WTC11 (cell line): ENCODE data around the gene PAQR9.

Experiments
- CREM ChIP-seq: sonication (generic); formaldehyde crosslinking; IDR thresholded peaks from 2 replicates; pipeline ENCODE4 v1.8.1; 2022; ENCODE audit warnings: mild to moderate bottlenecking, missing genetic modification reagents, moderate library complexity
- CTCF ChIP-seq: fragments of 200-600 bp; IDR thresholded peaks from 2 replicates; pipeline ENCODE4 v1.8.0; 2022; ENCODE audit warnings: antibody characterized with exemption
- E2F1 ChIP-seq: sonication (generic); formaldehyde crosslinking; IDR thresholded peaks from 2 replicates; pipeline ENCODE4 v1.8.0; 2022; ENCODE audit warnings: mild to moderate bottlenecking, missing genetic modification reagents
- E2F4 ChIP-seq: sonication (generic); formaldehyde crosslinking; IDR thresholded peaks from 2 replicates; pipeline ENCODE4 v1.8.1; 2022; ENCODE audit warnings: low read depth, mild to moderate bottlenecking, moderate library complexity, missing genetic modification reagents, borderline replicate concordance
- FOXP4 ChIP-seq: sonication (generic); formaldehyde crosslinking; IDR thresholded peaks from 2 replicates; pipeline ENCODE4 v1.8.0; 2022; ENCODE audit warnings: mild to moderate bottlenecking, missing genetic modification reagents
- MAX ChIP-seq: sonication (generic); formaldehyde crosslinking; IDR thresholded peaks from 2 replicates; pipeline ENCODE4 v1.8.0; 2022; ENCODE audit warnings: mild to moderate bottlenecking, missing genetic modification reagents
- STAT6 ChIP-seq: sonication (generic); formaldehyde crosslinking; conservative IDR thresholded peaks from 2 replicates; pipeline ENCODE4 v1.8.1; 2023; ENCODE audit warnings: mild to moderate bottlenecking, low read depth, missing genetic modification reagents, moderate library complexity
- TP53 ChIP-seq: sonication (generic); formaldehyde crosslinking; IDR thresholded peaks from 2 replicates; pipeline ENCODE4 v1.8.1; 2023; ENCODE audit warnings: mild to moderate bottlenecking, missing genetic modification reagents
- USF2 ChIP-seq: sonication (generic); formaldehyde crosslinking; IDR thresholded peaks from 2 replicates; pipeline ENCODE4 v1.8.1; 2023; ENCODE audit warnings: mild to moderate bottlenecking, missing genetic modification reagents, moderate library complexity
- ZNF317 ChIP-seq: sonication (generic); formaldehyde crosslinking; IDR thresholded peaks from 2 replicates; pipeline ENCODE4 v1.8.1; 2023; ENCODE audit warnings: low read depth, mild to moderate bottlenecking, moderate library complexity, missing genetic modification reagents, borderline replicate concordance

- no peak for TF ChIP-seq CTCF
- no peak for TF ChIP-seq MAX (CRISPR knock-in tag)
- TF ChIP-seq CREM (CRISPR knock-in tag) = no peak
- TF ChIP-seq E2F4 (CRISPR knock-in tag) = no peak
- no peak for TF ChIP-seq STAT6
- TF ChIP-seq FOXP4 (CRISPR knock-in tag) = no peak
- no peak for TF ChIP-seq E2F1
- TF ChIP-seq USF2 (CRISPR knock-in tag) = no peak
- TF ChIP-seq ZNF317 (CRISPR knock-in tag) = no peak
- no peak for TF ChIP-seq TP53 (CRISPR knock-in tag)
These were observed 4.8 kb downstream of the PAQR9 start for GRCh38 chr3:142958707-142959106.
